Measurements from ENCODE around the gene CATSPERZ. TPM values are rescaled to one million over a fixed set of nuclear protein-coding genes. Genes with fewer than 3 reads are reported as not detected.

CATSPERZ gene
- total and polyA plus RNA-seq, 2 of the 8 experiments (the other 6 are each of a cell fraction or from before 2014, with no cell fraction given), result 0.77 TPM; not detected in 1

DNA sequence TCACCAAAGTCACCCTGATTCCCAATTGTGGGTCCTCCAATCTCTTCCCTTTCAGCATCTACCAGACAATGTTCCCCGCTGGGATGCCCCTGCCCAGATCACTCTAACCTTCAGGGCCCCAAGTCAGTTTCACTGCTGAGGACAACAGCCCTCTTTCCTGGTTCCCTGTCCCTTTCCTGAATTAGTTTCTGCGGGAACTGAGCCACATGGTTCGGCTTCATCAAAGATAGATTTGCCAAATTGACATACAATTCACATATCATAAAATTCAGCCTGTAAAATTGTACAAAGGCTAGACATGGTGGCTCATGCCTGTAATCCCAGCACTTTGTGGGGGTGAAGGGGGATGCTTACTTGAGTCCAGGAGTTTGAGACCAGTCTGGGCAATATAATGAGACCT is 27.8 kb downstream of the CATSPERZ start:
- no peaks in the 10 kb centered on the region for H3K79me2 ChIP-seq (ENCODE audit: control insufficient read depth in 1 of 2, insufficient read depth in 2 of 2, low read length in 2 of 2)
- no peak for TF ChIP-seq SP1 (IDR thresholded peaks at IDR 0.05; ENCODE audit: low read depth, low read length)
- TF ChIP-seq, protein P1, sequence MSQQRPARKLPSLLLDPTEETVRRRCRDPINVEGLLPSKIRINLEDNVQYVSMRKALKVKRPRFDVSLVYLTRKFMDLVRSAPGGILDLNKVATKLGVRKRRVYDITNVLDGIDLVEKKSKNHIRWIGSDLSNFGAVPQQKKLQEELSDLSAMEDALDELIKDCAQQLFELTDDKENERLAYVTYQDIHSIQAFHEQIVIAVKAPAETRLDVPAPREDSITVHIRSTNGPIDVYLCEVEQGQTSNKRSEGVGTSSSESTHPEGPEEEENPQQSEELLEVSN (IDR thresholded peaks at IDR 0.05), result no peak
- TF ChIP-seq POU5F1 (IDR thresholded peaks at IDR 0.05; ENCODE audit: low read depth, low read length), result no peak
- no peak for TF ChIP-seq MAFK (IDR thresholded peaks at IDR 0.05; ENCODE audit: low read depth, low read length)
- no peak for TF ChIP-seq YY1 (IDR thresholded peaks at IDR 0.05; ENCODE audit: low read depth, low read length)
- no peak for TF ChIP-seq SP4 (IDR thresholded peaks at IDR 0.05; ENCODE audit: low read length)
- TF ChIP-seq EP300 (IDR thresholded peaks at IDR 0.05; ENCODE audit: borderline replicate concordance in 1 of 2, low read depth in 2 of 2, low read length in 2 of 2), result no peak
- TF ChIP-seq CTBP2 (IDR thresholded peaks at IDR 0.05; ENCODE audit: borderline replicate concordance, insufficient read depth, insufficient read length, low read length), result no peak
- TF ChIP-seq NRF1 (IDR thresholded peaks at IDR 0.05; ENCODE audit: low read depth, low read length), result no peak
- TF ChIP-seq ZNF274 (IDR thresholded peaks at IDR 0.05; ENCODE audit: borderline replicate concordance, extremely low read depth, low read length), result no peak

More for the DNA sequence above, 27.8 kb downstream of the CATSPERZ start:
- Histone ChIP-seq H4K91ac (replicated peaks; ENCODE audit: insufficient read length, low read length) (no peak overlapping the region), H2AFZ (ENCODE audit: low read length) (no peak overlapping the region), H2BK5ac (ENCODE audit: low read depth, low read length) (no peak overlapping the region), H2AK5ac (ENCODE audit: low read depth, low read length) (no peak overlapping the region), H3K9me3 (ENCODE audit: insufficient read depth in 2 of 2, low read depth in 1 of 2, low read length in 1 of 2) (no peaks in the 10 kb centered on the region), H3K27me3 (replicated peaks in 1 of 4; ENCODE audit: control insufficient read depth in 3 of 4, extremely low read depth in 1 of 4, insufficient read depth in 3 of 4, low read length in 3 of 4) (no peaks in the 10 kb centered on the region), H3K23ac (ENCODE audit: insufficient read length) (no peak overlapping the region), H2BK12ac (ENCODE audit: low read depth, low read length) (no peak overlapping the region), H3K4me2 (ENCODE audit: insufficient read depth in 1 of 2, low read depth in 2 of 2, low read length in 2 of 2) (no peak overlapping the region), H2BK120ac (replicated peaks; ENCODE audit: low read depth, low read length) (no peak overlapping the region), H3K36me3 (ENCODE audit: control insufficient read depth in 2 of 4, insufficient read depth in 4 of 4, low read length in 3 of 4) (no peaks in the 10 kb centered on the region), H3K4me1 (replicated peaks in 1 of 4; ENCODE audit: control insufficient read depth in 3 of 4, insufficient read depth in 4 of 4, low read length in 3 of 4) (peaks cover 0 to 16% (median 6%) of the 10 kb centered on the region in 4 experiments; a peak in 6 of 7 replicates), H4K5ac (ENCODE audit: insufficient read length, low read depth, low read length) (no peak overlapping the region), H3K56ac (replicated peaks; ENCODE audit: insufficient read length, low read depth, low read length) (no peak overlapping the region), H2BK20ac (ENCODE audit: low read length) (no peak overlapping the region), H3K9ac (replicated peaks in 1 of 4; ENCODE audit: extremely low read depth in 1 of 4, low read depth in 3 of 4, low read length in 3 of 4) (no peak overlapping the region), H4K8ac (ENCODE audit: extremely low read depth, insufficient read depth, low read length) (no peak overlapping the region), H3K18ac (ENCODE audit: extremely low read depth, low read length) (no peak overlapping the region), H4K20me1 (replicated peaks in 1 of 2; ENCODE audit: control insufficient read depth in 1 of 2, insufficient read depth in 2 of 2, low read length in 2 of 2) (peaks cover 0 to 5% of the 10 kb centered on the region in 2 experiments), H3K14ac (ENCODE audit: insufficient read length) (no peak overlapping the region), H3K23me2 (ENCODE audit: low read depth, low read length) (peaks cover 2% of the 10 kb centered on the region; the same call in 1 of the 2 replicates), H2BK15ac (ENCODE audit: low read length) (0 out of 2 replicates have a peak overlapping the region, but pooled peaks have one; percentile 14), H3K27ac (ENCODE audit: low read depth, low read length) (no peak overlapping the region), H3K4ac (replicated peaks; ENCODE audit: insufficient read length, low read depth, low read length) (no peak overlapping the region), H3K79me1 (ENCODE audit: low read depth, low read length) (no peaks in the 10 kb centered on the region), H3K4me3 (ENCODE audit: extremely low read depth in 1 of 4, insufficient read depth in 2 of 4, low read depth in 3 of 4, low read length in 4 of 4) (no peak overlapping the region)
- DNase-seq (ENCODE audit: low read depth in 1 of 2, low spot score in 2 of 2) (no peak), FAIRE-seq (no peak)
- ChIA-PET CTCF (ENCODE audit: partially characterized antibody) (interaction anchor here (1.4 to 37.6 kb wide), 3 partner anchors 18 to 323 kb away, joined by 3 to 614 read pairs (median 409); partner anchors contain the start of genes CATSPERZ, CCDC88B, ESRRA and PRDX5), POLR2A (ENCODE audit: partially characterized antibody) (no interaction called here)
- 96% methylated on average over 3 of the region's 3 CpGs; no CpG with 5 or more reads in 1 of the 2 experiments for WGBS, 2 experiments (ENCODE audit: extremely low coverage in 1 of 2, insufficient coverage in 1 of 2, insufficient read length in 1 of 2, insufficient replicate concordance in 2 of 2, low coverage in 1 of 2, low lambda C conversion rate in 2 of 2, missing lambda C conversion rate in 1 of 2)
